Tongue (tissue), 2 donors: ENCODE results near the gene NELFA. TPM values are rescaled to one million over a fixed set of nuclear protein-coding genes. Genes with fewer than 3 reads are reported as not detected.
A peak's percentile ranks its signal among the peaks of the same experiment; 100 is the strongest.
"Not testable (repeated sequence)": the region's sequence is repeated elsewhere in the genome, so short reads cannot be mapped to it uniquely, and the experiment has no call there.

ENCODE experiments used
- DNase-seq: peaks from one replicate; pipeline ENCODE4 v3.0.0-alpha.2; 2015
- total RNA-seq: library from RNA; depleted of rRNA; stranded (reverse); fragments of >200 nt; gene quantifications from one replicate; pipeline ENCODE4 v1.2.3, GENCODE V29; 2014

The NELFA gene
- total RNA-seq, 1 donor from 2014 or later, result 33.1 TPM

DNA sequence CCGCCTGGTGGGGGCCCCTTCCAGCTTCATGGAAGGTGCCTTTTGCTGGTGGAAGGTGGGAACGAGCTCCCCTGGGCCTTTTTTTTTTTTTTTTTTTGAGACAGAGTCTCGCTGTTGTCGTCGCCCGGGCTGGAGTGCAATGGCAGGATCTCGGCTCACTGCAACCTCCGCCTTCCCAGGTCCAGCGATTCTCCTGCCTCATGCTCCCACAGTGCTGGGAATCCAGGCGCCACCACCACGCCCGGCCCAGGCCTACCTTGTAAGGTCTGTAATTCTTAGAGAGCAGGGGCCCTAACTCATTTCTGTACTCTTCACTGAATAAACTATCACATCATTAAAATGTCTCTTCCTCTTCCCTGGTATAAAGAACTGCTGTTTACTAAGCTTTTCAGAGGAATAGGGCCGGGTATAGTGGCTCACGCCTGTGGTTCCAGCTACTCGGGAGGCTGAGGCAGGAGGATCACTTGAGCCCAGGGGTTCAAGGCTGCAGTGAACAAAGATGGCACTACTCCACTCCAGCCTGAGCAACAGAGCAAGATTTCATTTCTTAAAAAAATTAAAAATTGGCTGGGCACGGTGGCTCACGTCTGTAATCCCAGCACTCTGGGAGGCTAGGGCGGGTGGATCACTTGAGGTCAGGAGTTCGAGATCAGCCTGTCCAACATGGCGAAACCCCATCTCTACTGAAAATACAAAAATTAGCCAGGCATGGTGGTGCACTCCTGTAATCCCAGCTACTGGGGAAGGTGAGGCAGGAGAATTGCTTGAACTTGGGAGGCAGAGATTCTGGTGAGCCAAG, 14.9 kb downstream of the NELFA start:
- DNase-seq, result not testable (repeated sequence)

DNA sequence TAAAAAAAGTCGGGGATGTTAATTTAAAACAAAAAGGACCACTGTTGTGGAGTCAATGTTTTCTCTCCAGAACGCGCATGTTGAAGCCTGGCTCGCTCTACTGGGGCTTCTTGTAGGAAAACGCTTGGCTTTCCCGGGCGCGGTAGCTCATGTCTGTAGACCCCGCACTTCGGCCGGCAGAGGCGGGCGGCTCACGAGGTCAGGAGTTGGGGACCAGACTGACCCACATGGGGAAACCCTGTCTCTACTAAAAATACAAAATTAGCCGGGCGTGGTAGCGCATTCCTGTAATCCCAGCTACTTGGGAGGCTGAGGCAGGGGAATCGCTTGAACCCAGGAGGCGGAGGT, 15.6 kb downstream of the NELFA start:
- no peak for DNase-seq

- peak; percentile 41 for DNase-seq
Measured at GRCh38 chr4:1992468-1993168, 16.2 kb downstream of the NELFA start.

DNA sequence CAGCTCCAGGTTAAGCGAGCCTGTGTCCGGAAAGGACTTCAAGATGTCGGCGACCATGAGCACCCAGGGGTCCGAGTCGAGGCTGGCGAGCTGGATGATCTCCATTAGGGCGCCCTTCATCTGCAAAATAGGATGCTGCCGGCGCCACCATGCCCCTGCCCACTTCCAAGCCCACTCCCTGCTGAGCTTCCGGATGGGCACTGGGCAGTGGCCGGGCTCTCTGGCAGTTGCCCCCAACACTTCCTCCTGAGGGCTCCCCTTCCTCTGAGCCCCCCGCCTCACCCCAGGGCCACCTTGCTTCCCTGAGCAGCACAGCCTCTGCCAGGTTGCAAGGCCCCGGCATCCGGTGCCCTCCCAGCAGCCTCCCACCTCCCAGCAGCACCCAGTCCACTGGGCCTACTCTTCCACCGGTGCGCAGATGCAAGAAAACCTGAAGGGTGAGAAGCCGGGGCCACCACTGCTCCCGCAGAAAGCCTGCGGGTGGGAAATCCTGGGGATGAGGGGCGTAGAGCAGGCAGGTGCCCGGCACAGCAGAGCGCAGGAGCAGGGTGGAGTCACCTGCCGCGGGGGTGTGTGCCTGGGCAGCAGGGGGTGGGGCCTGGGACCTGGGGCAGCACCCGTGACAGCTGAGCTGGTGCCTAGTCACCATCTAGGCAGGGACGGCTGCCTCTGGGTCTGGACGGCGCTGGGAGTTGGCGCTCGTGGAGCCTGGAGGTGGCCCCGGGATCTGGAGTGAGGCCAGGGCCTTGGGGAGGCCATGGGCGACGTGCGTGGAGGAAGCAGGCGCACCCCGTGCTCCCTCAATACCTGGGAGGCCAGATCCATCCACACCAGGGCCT, 17.0 kb downstream of the NELFA start:
- no peak for DNase-seq

DNA sequence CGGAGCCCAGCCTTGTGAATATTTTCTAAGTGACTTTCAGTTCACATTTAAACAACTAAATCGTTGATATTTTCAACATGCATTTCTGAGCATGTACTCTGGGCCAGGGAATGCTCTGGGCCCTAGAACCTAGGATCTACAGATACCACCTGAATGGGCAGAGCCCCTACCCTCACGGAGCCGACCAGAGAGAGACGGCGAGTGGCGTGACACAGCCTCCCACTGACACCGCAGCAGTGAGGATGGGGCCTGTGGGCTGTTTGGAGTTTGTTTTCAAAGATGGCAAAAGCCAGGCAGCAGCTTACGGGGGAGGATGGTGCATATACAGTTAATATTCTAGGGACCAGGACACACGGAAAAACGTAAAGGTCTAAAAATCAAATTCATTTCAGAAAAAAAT, 17.7 kb downstream of the NELFA start:
- no peak for DNase-seq

GRCh38 chr4:1990676-1991075, 18.1 kb downstream of the NELFA start:
- DNase-seq, result no peak

DNA sequence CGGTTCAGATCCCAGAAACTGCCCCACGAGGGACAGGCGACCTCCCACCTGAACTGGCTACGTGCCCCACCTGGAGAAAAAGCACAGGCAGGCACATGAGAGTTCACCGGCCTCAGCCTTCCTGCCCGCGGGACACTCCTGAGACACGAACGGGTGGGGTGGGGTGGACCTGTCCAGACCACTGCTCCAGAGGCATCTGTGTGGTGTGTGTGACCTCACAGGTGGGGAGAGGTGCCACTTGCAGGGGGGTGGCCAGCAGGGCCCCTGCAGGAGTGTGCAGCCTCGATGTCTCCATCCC, 18.5 kb downstream of the NELFA start:
- no peak for DNase-seq

GRCh38 chr4:1989533-1990347, 19.0 kb downstream of the NELFA start:
- DNase-seq, result no peak

DNA sequence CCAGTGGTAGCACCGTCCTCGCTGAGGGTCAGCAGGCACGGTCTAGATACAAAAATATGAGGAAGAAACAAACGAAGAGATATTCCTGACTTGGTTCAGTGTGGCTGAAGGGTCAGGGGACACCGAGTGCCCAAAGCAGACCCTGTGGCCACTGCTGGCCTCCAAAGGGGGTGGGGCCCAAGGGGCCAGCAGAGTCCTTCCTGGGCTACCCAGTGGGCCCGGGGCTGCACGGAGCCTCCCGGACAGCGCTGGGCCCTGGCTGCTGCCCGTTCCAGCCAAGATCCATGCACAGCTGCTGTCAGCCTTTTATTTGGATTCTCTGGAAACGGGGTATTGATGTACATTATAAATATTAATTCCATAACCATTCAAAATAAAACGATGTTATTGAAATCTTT, 20.4 kb downstream of the NELFA start:
- no peak for DNase-seq

GRCh38 chr4:1987721-1988326, 20.9 kb downstream of the NELFA start:
- no peak for DNase-seq

- DNase-seq, result no peak
Measured at GRCh38 chr4:1987296-1987695, 21.5 kb downstream of the NELFA start.

- DNase-seq, result no peak
Measured at GRCh38 chr4:1986578-1987210, 22.1 kb downstream of the NELFA start.

DNA sequence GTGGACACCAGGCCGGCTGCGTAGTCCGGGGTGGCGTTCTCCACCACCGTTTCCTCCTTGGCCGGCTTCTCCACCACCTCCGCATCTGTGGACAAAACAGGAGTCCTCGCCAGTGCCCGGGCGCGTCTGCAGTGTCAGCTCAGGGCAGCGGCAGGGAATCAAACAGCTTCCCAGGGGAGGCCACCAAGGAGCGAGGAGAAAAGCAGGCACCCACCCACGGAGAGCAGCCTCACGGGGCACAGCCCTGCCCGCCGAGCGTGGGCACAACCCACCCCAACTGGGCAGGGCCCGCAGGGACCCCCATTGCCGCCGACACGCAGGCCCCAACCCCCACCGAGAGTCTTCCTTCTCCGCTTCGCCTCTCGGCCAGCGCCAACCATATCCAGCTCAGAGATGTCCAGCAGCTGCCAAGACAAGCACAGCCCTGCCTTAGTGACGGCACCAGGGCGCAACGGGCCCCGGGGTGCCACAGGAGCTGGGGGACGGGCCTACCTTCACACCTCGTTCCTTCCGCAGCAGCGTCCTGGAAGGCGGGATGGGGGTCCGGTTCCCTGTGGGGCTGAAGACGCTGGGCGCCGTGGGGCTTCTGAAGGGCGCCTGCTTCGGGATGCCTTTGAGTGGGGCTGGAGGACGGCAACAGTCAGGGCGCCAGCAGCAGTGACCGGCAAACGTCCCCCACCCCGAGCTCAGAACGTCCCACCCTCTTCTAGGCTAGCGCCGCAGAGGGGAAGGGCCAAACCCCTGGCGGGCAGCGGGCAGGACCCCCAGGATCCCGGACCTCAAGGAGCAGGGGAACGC, 22.8 kb downstream of the NELFA start:
- no peak for DNase-seq

DNA sequence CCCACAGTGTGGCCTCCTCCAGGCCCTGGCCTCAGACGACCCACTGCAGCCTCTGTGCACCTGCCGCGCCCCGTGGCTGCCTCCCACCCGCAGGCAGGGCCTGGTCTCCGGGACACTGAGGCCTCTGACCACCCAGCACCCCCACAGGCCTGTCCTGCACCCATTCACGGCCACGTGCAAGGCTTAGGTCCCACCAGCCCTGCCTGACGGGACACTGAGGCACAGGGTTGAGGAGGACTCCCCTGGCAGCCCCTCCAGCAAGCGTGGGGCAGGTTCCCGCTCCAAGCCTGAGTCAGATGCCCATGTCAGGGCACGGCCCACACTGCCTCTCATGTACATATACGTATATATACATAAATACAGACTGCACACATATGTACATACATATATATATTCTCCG, 23.5 kb downstream of the NELFA start:
- no peak for DNase-seq

GRCh38 chr4:1984406-1985191, 24.2 kb downstream of the NELFA start:
- no peak for DNase-seq

DNA sequence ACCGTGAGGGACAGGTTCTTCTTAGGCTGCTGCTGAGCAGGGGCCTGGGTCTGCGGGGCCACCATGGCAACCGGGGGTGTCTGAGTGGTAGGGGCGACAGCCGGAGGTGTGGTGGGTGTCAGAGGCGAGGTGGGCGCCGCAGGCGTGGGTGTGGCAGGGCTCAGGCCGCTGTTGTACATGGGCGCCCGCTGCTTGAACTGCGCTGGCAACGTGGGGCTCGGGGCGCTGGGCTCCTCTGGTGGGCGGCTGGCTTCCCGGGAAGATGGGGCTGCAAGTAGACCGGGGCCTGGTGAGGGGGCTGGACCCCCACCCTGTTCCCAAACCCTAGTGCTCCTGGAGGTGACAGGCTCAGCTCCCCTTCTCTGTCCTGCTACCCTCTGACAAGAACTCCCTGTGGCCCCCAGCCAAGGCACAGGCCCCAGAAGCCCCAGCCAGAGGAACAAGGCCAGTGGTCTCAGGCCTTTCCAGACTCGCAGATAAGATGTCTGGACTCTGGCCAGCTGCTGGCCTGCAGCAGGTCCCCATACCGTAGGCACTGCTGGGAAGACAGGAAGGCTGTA, 24.8 kb downstream of the NELFA start:
- no peak for DNase-seq

DNA sequence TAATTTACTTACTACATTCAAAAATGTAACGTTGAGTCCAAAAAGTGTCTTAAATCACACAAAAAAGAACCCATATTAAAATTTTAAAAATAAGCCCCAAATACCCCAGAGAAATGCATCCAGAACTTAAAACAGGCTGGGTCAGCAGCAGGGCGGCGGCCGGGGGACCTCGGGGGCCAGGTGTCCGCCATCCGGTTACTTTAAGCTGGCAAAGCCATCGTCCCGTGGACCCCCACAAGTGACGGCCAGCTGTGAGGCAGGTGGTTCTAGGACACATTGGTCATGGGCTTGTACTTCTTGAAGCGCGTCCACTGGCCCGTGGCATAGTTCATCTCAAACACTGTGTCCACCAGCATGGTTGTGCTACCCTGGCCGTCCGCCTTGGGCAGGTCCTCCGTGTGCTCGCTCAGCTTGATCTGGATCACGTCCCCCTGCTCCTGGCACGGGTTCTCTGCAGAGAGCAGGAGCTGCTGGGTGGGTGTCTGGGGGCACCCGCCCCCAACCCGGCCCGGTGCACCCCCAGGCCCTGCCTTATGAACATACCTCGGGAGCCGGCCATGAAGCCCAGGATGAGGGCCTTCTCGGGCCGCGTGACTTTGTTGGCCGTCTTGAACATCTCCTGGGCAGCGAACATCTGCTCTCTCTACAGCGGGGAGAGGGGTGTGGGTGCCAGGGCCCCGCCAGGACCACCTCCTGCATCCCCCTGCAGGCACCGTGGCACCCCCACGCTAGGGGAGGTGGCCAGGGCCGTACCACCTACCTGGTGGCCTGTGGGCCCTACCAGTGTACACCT, 25.5 kb downstream of the NELFA start:
- DNase-seq, result no peak
